ENCODE results near the gene OSCAR. TPM values are rescaled to one million over a fixed set of nuclear protein-coding genes. Genes with fewer than 3 reads are reported as not detected.

Gene OSCAR
- total and polyA plus RNA-seq, 2 of the 13 experiments (the other 11 are each of a cell fraction or from before 2014, with no cell fraction given) = 1.9 TPM; not detected in 1

DNA sequence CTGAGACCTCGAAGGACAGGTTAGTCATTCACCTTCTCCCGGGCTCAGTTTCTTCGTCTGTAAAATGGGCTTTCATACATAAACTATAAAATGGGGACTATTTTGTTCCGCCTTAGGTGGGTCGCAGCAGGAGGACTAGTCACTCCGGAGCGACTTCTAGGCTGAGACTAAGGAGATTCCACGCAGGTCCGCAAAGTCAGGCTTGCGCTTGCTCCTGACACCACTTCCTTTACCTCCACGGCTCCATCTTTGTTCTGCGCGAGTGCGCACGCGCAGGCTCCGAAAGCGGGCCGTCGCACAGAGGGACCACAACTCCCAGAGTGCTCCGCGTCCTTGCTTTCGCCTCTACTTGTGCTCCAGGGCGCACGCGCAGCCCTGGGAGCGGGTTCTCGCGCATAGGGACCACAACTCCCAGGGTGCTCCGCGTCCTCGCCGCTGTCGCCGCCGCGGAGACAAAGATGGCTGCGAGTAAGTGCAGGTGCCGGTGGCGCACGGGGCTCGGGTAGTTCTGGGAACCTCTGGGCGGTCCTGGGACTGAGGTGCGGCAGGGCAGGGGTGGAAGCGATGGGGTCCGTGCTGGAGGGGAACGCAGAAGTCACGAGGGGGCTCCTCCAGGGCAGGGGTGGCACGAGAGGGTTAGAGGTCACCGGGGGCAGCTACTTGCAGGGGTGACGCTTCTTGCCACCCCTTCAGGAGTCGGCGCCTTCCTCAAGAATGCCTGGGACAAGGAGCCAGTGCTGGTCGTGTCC lies 2.0 kb upstream of the OSCAR start, which contains the start of gene NDUFA3 (continued):
- peak; percentile 50; the same call in 1 of the 2 replicates for TF ChIP-seq MYC (CRISPR knock-in tag; IDR thresholded peaks at IDR 0.05; ENCODE audit: borderline replicate concordance)
- TF ChIP-seq THYN1 (CRISPR knock-in tag; IDR thresholded peaks at IDR 0.05; ENCODE audit: borderline replicate concordance, low read depth) = no peak
- TF ChIP-seq JUNB (CRISPR knock-in tag; IDR thresholded peaks at IDR 0.05; ENCODE audit: borderline replicate concordance) = no peak
- TF ChIP-seq, protein P1, sequence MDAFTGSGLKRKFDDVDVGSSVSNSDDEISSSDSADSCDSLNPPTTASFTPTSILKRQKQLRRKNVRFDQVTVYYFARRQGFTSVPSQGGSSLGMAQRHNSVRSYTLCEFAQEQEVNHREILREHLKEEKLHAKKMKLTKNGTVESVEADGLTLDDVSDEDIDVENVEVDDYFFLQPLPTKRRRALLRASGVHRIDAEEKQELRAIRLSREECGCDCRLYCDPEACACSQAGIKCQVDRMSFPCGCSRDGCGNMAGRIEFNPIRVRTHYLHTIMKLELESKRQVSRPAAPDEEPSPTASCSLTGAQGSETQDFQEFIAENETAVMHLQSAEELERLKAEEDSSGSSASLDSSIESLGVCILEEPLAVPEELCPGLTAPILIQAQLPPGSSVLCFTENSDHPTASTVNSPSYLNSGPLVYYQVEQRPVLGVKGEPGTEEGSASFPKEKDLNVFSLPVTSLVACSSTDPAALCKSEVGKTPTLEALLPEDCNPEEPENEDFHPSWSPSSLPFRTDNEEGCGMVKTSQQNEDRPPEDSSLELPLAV (CRISPR knock-in tag; conservative IDR thresholded peaks at IDR 0.05; ENCODE audit: low read depth) = no peak
- TF ChIP-seq HOXA7 (CRISPR knock-in tag; IDR thresholded peaks at IDR 0.05) = no peak
- TF ChIP-seq FOXA3 (CRISPR knock-in tag; IDR thresholded peaks at IDR 0.05) = no peak; the same call in 1 of the 2 replicates
- TF ChIP-seq MAF1 (CRISPR knock-in tag; IDR thresholded peaks at IDR 0.05; ENCODE audit: borderline replicate concordance) = 0 out of 2 replicates have a peak, but pooled peaks have one; percentile 62
- TF ChIP-seq, protein P2, sequence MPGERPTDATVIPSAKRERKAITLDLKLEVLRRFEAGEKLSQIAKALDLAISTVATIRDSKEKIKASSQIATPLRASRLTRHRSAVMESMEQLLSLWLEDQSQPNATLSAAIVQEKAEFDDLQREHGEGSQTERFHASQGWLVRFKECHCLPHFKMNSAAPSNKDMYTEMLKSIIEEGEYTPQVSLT (CRISPR knock-in tag; IDR thresholded peaks at IDR 0.05; ENCODE audit: borderline replicate concordance, low read depth) = no peak
- TF ChIP-seq, protein P3, sequence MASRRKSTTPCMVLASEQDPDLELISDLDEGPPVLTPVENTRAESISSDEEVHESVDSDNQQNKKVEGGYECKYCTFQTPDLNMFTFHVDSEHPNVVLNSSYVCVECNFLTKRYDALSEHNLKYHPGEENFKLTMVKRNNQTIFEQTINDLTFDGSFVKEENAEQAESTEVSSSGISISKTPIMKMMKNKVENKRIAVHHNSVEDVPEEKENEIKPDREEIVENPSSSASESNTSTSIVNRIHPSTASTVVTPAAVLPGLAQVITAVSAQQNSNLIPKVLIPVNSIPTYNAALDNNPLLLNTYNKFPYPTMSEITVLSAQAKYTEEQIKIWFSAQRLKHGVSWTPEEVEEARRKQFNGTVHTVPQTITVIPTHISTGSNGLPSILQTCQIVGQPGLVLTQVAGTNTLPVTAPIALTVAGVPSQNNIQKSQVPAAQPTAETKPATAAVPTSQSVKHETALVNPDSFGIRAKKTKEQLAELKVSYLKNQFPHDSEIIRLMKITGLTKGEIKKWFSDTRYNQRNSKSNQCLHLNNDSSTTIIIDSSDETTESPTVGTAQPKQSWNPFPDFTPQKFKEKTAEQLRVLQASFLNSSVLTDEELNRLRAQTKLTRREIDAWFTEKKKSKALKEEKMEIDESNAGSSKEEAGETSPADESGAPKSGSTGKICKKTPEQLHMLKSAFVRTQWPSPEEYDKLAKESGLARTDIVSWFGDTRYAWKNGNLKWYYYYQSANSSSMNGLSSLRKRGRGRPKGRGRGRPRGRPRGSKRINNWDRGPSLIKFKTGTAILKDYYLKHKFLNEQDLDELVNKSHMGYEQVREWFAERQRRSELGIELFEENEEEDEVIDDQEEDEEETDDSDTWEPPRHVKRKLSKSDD (CRISPR knock-in tag; IDR thresholded peaks at IDR 0.05; ENCODE audit: low read depth) = peak; percentile 70; the same call in 1 of the 2 replicates
- TF ChIP-seq ZBTB7B (CRISPR knock-in tag; IDR thresholded peaks at IDR 0.05) = no peak
- no peak for TF ChIP-seq ZNF30 (CRISPR knock-in tag; IDR thresholded peaks at IDR 0.05)
- TF ChIP-seq KDM2A (CRISPR knock-in tag; IDR thresholded peaks at IDR 0.05; ENCODE audit: borderline replicate concordance, low read depth) = peak; percentile 92
- no peak for TF ChIP-seq GPN1 (CRISPR knock-in tag; IDR thresholded peaks at IDR 0.05; ENCODE audit: borderline replicate concordance)
- peak; percentile 50; the same call in 1 of the 2 replicates for TF ChIP-seq FOXK2 (IDR thresholded peaks at IDR 0.05)
- TF ChIP-seq FOSL1 (CRISPR knock-in tag; IDR thresholded peaks at IDR 0.05; ENCODE audit: borderline replicate concordance) = no peak
- TF ChIP-seq, protein P4, sequence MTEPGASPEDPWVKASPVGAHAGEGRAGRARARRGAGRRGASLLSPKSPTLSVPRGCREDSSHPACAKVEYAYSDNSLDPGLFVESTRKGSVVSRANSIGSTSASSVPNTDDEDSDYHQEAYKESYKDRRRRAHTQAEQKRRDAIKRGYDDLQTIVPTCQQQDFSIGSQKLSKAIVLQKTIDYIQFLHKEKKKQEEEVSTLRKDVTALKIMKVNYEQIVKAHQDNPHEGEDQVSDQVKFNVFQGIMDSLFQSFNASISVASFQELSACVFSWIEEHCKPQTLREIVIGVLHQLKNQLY (CRISPR knock-in tag; IDR thresholded peaks at IDR 0.05) = no peak
- no peak for TF ChIP-seq PTBP1 (IDR thresholded peaks at IDR 0.05; ENCODE audit: low read depth, low read length, poor library complexity, severe bottlenecking)
- no peak for TF ChIP-seq MAZ (IDR thresholded peaks at IDR 0.05; ENCODE audit: borderline replicate concordance, low read depth, low read length)
- no peak; the same call in 1 of the 2 replicates for TF ChIP-seq MAZ (CRISPR knock-in tag; IDR thresholded peaks at IDR 0.05; ENCODE audit: low read depth)
- no peak for TF ChIP-seq KDM6A (CRISPR knock-in tag; IDR thresholded peaks at IDR 0.05; ENCODE audit: low read depth)
- no peak for TF ChIP-seq ZNF3 (CRISPR knock-in tag; IDR thresholded peaks at IDR 0.05)
- TF ChIP-seq CHD2 (IDR thresholded peaks at IDR 0.05; ENCODE audit: low read depth, low read length) = peak; percentile 52; the same call in 1 of the 2 replicates
- TF ChIP-seq NFIC (IDR thresholded peaks at IDR 0.05; ENCODE audit: low read length) = no peak
- TF ChIP-seq ZBTB7A (CRISPR knock-in tag; IDR thresholded peaks at IDR 0.05) = no peak
- peak; percentile 63; the same call in 1 of the 2 replicates for TF ChIP-seq ZBTB38 (CRISPR knock-in tag; IDR thresholded peaks at IDR 0.05)
- peak; percentile 83; the same call in 1 of the 2 replicates for TF ChIP-seq SIN3A (IDR thresholded peaks at IDR 0.05; ENCODE audit: borderline replicate concordance, low read depth, low read length)
- TF ChIP-seq RNF2 (conservative IDR thresholded peaks at IDR 0.05; ENCODE audit: low read depth) = no peak
